PC-9 (cell line): ENCODE data around the gene FBXW12.

Experiments
- CTCF ChIP-seq: fragments of 200-600 bp; sonication (generic); conservative IDR thresholded peaks from 2 replicates; pipeline ENCODE4 v1.6.1; 2017; ENCODE audit warnings: mixed run types, antibody characterized with exemption, mild to moderate bottlenecking, moderate library complexity
- EZH2 ChIP-seq: fragments of 200-600 bp; sonication (generic); IDR thresholded peaks from 2 replicates; pipeline ENCODE4 v1.8.0; 2017; ENCODE audit warnings: antibody characterized with exemption, low read depth

GRCh38 chr3:48410205-48411040 lies 38.4 kb downstream of the FBXW12 start:
- TF ChIP-seq EZH2 = no peak
- no peak for TF ChIP-seq CTCF
